Mesenteric fat pad (tissue), 1 donor: Measurements from ENCODE around the gene SLC45A2. TPM values are rescaled to one million over a fixed set of nuclear protein-coding genes. Genes with fewer than 3 reads are reported as not detected.
"Not testable (repeated sequence)": the region's sequence is repeated elsewhere in the genome, so short reads cannot be mapped to it uniquely, and the experiment has no call there.

Experiments used
- DNase-seq: peaks from one replicate; pipeline ENCODE4 v3.0.0-alpha.2; 2020; ENCODE audit warnings: low spot score
- long read RNA-seq: library from polyadenylated mRNA; unstranded; transcript quantifications from one replicate; pipeline ENCODE4 v2.0.0, GENCODE V29; 2020
- total RNA-seq: library from RNA; stranded (reverse); fragmentation: NEBNext Ultra II Directional; extraction: Animal tissue kit (Norgen Biotek cat#: 25700); gene quantifications from one replicate; pipeline ENCODE4 v1.2.1, GENCODE V29; 2021
- donor health status: DM: yes; HTN: yes; CAD: no.

Gene SLC45A2
- not detected for total RNA-seq
- long read RNA-seq: 0 reads

GRCh38 chr5:33984671-33985124 is at the start of gene SLC45A2:
SLC45A2 (minus strand) TSS chr5:33984693; CDS start chr5:33984583, 110 bp downstream.
- no peak for DNase-seq

- DNase-seq: no peak
Measured at GRCh38 chr5:34031966-34032365, 47.5 kb upstream of the SLC45A2 start.

- DNase-seq: no peak
Measured at GRCh38 chr5:34031117-34031516, 46.6 kb upstream of the SLC45A2 start.

- not testable (repeated sequence) for DNase-seq
Measured at GRCh38 chr5:34030585-34030984, 46.1 kb upstream of the SLC45A2 start.

GRCh38 chr5:34030048-34030447 is 45.6 kb upstream of the SLC45A2 start:
- no peak for DNase-seq

GRCh38 chr5:34028349-34028748 is 43.9 kb upstream of the SLC45A2 start:
- no peak for DNase-seq

- no peak for DNase-seq
Measured at GRCh38 chr5:34026089-34026761, 41.7 kb upstream of the SLC45A2 start.

GRCh38 chr5:34022121-34022705 is 37.7 kb upstream of the SLC45A2 start:
- no peak for DNase-seq

GRCh38 chr5:34021334-34021733 is 36.8 kb upstream of the SLC45A2 start:
- no peak for DNase-seq

- DNase-seq: no peak
Measured at GRCh38 chr5:34020726-34021125, 36.2 kb upstream of the SLC45A2 start.

- DNase-seq: no peak
Measured at GRCh38 chr5:34017254-34017653, 32.8 kb upstream of the SLC45A2 start.

- no peak for DNase-seq
Measured at GRCh38 chr5:34016750-34017149, 32.3 kb upstream of the SLC45A2 start.

GRCh38 chr5:34016222-34016621 is 31.7 kb upstream of the SLC45A2 start:
- no peak for DNase-seq

- no peak for DNase-seq
Measured at GRCh38 chr5:34015120-34015822, 30.8 kb upstream of the SLC45A2 start.

GRCh38 chr5:34014626-34015025 is 30.1 kb upstream of the SLC45A2 start:
- no peak for DNase-seq

- no peak for DNase-seq
Measured at GRCh38 chr5:34013547-34013946, 29.1 kb upstream of the SLC45A2 start.

GRCh38 chr5:34012791-34013190 is 28.3 kb upstream of the SLC45A2 start:
- DNase-seq: no peak

- DNase-seq: no peak
Measured at GRCh38 chr5:34011536-34011935, 27.0 kb upstream of the SLC45A2 start.

- not testable (repeated sequence) for DNase-seq
Measured at GRCh38 chr5:34010146-34010545, 25.7 kb upstream of the SLC45A2 start.

- no peak for DNase-seq
Measured at GRCh38 chr5:34009610-34010009, 25.1 kb upstream of the SLC45A2 start.

- DNase-seq: no peak
Measured at GRCh38 chr5:34008802-34009201, 24.3 kb upstream of the SLC45A2 start.
